SK-N-SH treated with all-trans-retinoic acid at 6 μM for 48 hours (cell line): Measurements from ENCODE around the gene MED29.

Experiments used
- ATAC-seq: fragments of 200-7000 bp; cut with Tn5 transposase; 3 replicates; pipeline ENCODE4 v1.9.1; 2020; ENCODE audit warnings: mild to moderate bottlenecking, moderate library complexity
- ARNTL ChIP-seq: fragments of 450-650 bp; formaldehyde crosslinking; IDR thresholded peaks from 2 replicates; pipeline ENCODE4 v1.5.0; 2020; ENCODE audit warnings: low read depth, mild to moderate bottlenecking, moderate library complexity, borderline replicate concordance
- BACH2 ChIP-seq: fragments of 250-450 bp; sonication (Bioruptor Pico); IDR thresholded peaks from 2 replicates; pipeline ENCODE4 v1.9.0; 2021; ENCODE audit warnings: mild to moderate bottlenecking, borderline replicate concordance
- CSDC2 ChIP-seq: fragments of 250-450 bp; sonication (Bioruptor Pico); IDR thresholded peaks from 2 replicates; pipeline ENCODE4 v1.5.0; 2020; ENCODE audit warnings: mild to moderate bottlenecking, moderate library complexity
- ESRRG ChIP-seq: fragments of 250-450 bp; sonication (Bioruptor Pico); IDR thresholded peaks from 2 replicates; pipeline ENCODE4 v1.6.1; 2021; ENCODE audit warnings: mild to moderate bottlenecking
- GLIS3 ChIP-seq: fragments of 250-450 bp; sonication (Bioruptor Pico); IDR thresholded peaks from 2 replicates; pipeline ENCODE4 v1.5.0; 2020; ENCODE audit warnings: mild to moderate bottlenecking, moderate library complexity
- ISL1 ChIP-seq: fragments of 250-450 bp; sonication (Bioruptor Pico); IDR thresholded peaks from 2 replicates; pipeline ENCODE4 v2.1.2; 2022; ENCODE audit warnings: mild to moderate bottlenecking, moderate library complexity
- OSR1 ChIP-seq: fragments of 250-450 bp; sonication (Bioruptor Pico); IDR thresholded peaks from 2 replicates; pipeline ENCODE4 v1.8.0; 2022; ENCODE audit warnings: moderate library complexity, mild to moderate bottlenecking, inconsistent platforms
- PPARA ChIP-seq: fragments of 250-450 bp; sonication (Bioruptor Pico); IDR thresholded peaks from 2 replicates; pipeline ENCODE4 v1.5.0; 2020; ENCODE audit warnings: mild to moderate bottlenecking, borderline replicate concordance
- RARB ChIP-seq: fragments of 250-450 bp; sonication (Bioruptor Pico); IDR thresholded peaks from 2 replicates; pipeline ENCODE4 v1.8.0; 2021; ENCODE audit warnings: mild to moderate bottlenecking, moderate library complexity
- SNAI2 ChIP-seq: fragments of 250-450 bp; sonication (Bioruptor Pico); IDR thresholded peaks from 2 replicates; pipeline ENCODE4 v1.5.0; 2020; ENCODE audit warnings: mild to moderate bottlenecking, moderate library complexity
- TCF4 ChIP-seq: fragments of 250-450 bp; sonication (Bioruptor Pico); IDR thresholded peaks from 2 replicates; pipeline ENCODE4 v1.8.0; 2021; ENCODE audit warnings: mild to moderate bottlenecking, moderate library complexity, borderline replicate concordance
- TOX ChIP-seq: fragments of 250-450 bp; sonication (Bioruptor Pico); IDR thresholded peaks from 2 replicates; pipeline ENCODE4 v1.8.0; 2021; ENCODE audit warnings: mild to moderate bottlenecking, moderate library complexity, borderline replicate concordance
- ZC3H10 ChIP-seq: fragments of 250-450 bp; sonication (Bioruptor Pico); IDR thresholded peaks from 2 replicates; pipeline ENCODE4 v1.5.1; 2021; ENCODE audit warnings: mild to moderate bottlenecking, moderate library complexity
- ZFP3 ChIP-seq: fragments of 250-450 bp; sonication (Bioruptor Pico); IDR thresholded peaks from 2 replicates; pipeline ENCODE4 v1.5.0; 2020; ENCODE audit warnings: mild to moderate bottlenecking, moderate library complexity
- ZFP30 ChIP-seq: fragments of 450-650 bp; formaldehyde crosslinking; IDR thresholded peaks from 2 replicates; pipeline ENCODE4 v1.5.0; 2022; ENCODE audit warnings: mild to moderate bottlenecking, moderate library complexity
- ZNF565 ChIP-seq: fragments of 450-650 bp; formaldehyde crosslinking; conservative IDR thresholded peaks from 2 replicates; pipeline ENCODE4 v1.5.0; 2020; ENCODE audit warnings: low read depth, mild to moderate bottlenecking, moderate library complexity
- ZNF70 ChIP-seq: fragments of 450-650 bp; formaldehyde crosslinking; IDR thresholded peaks from 2 replicates; pipeline ENCODE4 v1.5.0; 2020; ENCODE audit warnings: mild to moderate bottlenecking, moderate library complexity
- ZNF8 ChIP-seq: fragments of 450-650 bp; formaldehyde crosslinking; IDR thresholded peaks from 2 replicates; pipeline ENCODE4 v1.5.0; 2020; ENCODE audit warnings: mild to moderate bottlenecking, moderate library complexity
- TF ChIP-seq, protein P1 (sequence below): fragments of 250-450 bp; sonication (Bioruptor Pico); IDR thresholded peaks from 2 replicates; pipeline ENCODE4 v1.5.0; 2020; ENCODE audit warnings: mild to moderate bottlenecking, moderate library complexity
- TF ChIP-seq, protein P2 (sequence below): fragments of 250-450 bp; sonication (Bioruptor Pico); IDR thresholded peaks from 2 replicates; pipeline ENCODE4 v1.5.1; 2021; ENCODE audit warnings: mild to moderate bottlenecking, moderate library complexity
- TF ChIP-seq, protein P3 (sequence below): fragments of 250-450 bp; sonication (Bioruptor Pico); IDR thresholded peaks from 2 replicates; pipeline ENCODE4 v1.5.1; 2020; ENCODE audit warnings: low read depth, mild to moderate bottlenecking, moderate library complexity
- TF ChIP-seq, protein P4 (sequence below): fragments of 250-450 bp; sonication (Bioruptor Pico); IDR thresholded peaks from 2 replicates; pipeline ENCODE4 v1.8.0; 2020; ENCODE audit warnings: mild to moderate bottlenecking, moderate library complexity, borderline replicate concordance
- TF ChIP-seq, protein P5 (sequence below): fragments of 250-450 bp; sonication (Bioruptor Pico); IDR thresholded peaks from 2 replicates; pipeline ENCODE4 v1.8.0; 2021; ENCODE audit warnings: low read depth, mild to moderate bottlenecking, moderate library complexity, borderline replicate concordance

Gene MED29

DNA sequence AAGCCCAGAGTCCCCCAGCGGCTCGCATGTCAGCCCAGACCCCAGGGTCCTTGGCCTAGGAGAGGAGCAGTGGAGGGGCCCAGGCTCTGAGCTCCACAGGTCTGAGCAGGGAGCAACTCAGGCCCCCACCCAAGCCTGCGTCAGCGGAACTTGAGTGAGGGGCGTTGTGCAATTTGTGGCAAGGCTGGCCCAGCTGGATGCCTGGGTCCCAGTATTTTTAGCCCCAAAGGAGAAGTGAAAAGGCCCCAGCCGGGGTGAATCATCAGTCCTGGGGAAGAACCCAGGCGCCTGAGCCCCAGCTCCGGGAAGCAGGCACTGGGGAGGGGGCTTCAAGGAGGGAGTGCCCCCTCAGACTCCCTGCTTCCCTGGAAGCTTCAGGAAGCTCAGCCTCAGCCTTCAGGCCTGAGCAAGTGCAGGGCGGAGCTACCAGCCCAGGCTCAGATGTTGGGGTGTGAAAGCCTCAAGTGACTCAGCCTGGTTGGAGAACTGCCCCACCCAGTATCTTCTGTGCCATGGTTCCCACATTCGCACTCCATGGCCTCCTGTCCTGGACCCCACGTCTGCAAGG is 7.2 kb downstream of the MED29 start:
- TF ChIP-seq ZNF565 (CRISPR knock-in tag) (no peak), GLIS3 (CRISPR knock-in tag) (no peak), TCF4 (CRISPR knock-in tag) (no peak), ESRRG (CRISPR knock-in tag) (no peak), OSR1 (CRISPR knock-in tag) (no peak), CSDC2 (CRISPR knock-in tag) (no peak), ZNF8 (CRISPR knock-in tag) (no peak)
- no peak for ATAC-seq

DNA sequence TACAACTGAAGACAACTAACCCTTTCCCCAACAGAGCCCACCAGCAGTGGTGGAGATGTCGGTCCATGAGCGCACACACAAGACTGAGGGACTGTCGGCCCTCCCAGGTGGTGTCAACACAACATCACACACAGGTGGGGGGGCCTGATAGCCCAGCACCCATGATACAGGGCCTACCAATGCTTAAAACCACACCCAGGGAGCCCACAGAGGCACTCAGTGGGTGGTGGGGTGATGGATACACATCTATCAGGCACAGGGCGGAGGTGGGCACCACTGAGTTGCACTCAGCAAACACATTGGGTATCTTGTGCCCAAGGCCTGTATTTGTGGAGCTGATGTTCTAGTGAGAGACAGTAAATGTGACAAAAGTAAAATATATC is 8.5 kb downstream of the MED29 start:
- ATAC-seq, result no peak
- TF ChIP-seq ZNF70 (CRISPR knock-in tag) (no peak), OSR1 (CRISPR knock-in tag) (no peak), SNAI2 (CRISPR knock-in tag) (no peak), ZNF565 (CRISPR knock-in tag) (no peak), ISL1 (CRISPR knock-in tag) (no peak), ZFP30 (CRISPR knock-in tag) (no peak), ZFP3 (CRISPR knock-in tag) (no peak), ZC3H10 (CRISPR knock-in tag) (no peak), ZNF8 (CRISPR knock-in tag) (no peak), ARNTL (CRISPR knock-in tag) (no peak), BACH2 (CRISPR knock-in tag) (no peak), ESRRG (CRISPR knock-in tag) (no peak)
- TF ChIP-seq, protein P1, sequence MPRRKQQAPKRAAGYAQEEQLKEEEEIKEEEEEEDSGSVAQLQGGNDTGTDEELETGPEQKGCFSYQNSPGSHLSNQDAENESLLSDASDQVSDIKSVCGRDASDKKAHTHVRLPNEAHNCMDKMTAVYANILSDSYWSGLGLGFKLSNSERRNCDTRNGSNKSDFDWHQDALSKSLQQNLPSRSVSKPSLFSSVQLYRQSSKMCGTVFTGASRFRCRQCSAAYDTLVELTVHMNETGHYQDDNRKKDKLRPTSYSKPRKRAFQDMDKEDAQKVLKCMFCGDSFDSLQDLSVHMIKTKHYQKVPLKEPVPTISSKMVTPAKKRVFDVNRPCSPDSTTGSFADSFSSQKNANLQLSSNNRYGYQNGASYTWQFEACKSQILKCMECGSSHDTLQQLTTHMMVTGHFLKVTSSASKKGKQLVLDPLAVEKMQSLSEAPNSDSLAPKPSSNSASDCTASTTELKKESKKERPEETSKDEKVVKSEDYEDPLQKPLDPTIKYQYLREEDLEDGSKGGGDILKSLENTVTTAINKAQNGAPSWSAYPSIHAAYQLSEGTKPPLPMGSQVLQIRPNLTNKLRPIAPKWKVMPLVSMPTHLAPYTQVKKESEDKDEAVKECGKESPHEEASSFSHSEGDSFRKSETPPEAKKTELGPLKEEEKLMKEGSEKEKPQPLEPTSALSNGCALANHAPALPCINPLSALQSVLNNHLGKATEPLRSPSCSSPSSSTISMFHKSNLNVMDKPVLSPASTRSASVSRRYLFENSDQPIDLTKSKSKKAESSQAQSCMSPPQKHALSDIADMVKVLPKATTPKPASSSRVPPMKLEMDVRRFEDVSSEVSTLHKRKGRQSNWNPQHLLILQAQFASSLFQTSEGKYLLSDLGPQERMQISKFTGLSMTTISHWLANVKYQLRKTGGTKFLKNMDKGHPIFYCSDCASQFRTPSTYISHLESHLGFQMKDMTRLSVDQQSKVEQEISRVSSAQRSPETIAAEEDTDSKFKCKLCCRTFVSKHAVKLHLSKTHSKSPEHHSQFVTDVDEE, result no peak
- TF ChIP-seq, protein P2, sequence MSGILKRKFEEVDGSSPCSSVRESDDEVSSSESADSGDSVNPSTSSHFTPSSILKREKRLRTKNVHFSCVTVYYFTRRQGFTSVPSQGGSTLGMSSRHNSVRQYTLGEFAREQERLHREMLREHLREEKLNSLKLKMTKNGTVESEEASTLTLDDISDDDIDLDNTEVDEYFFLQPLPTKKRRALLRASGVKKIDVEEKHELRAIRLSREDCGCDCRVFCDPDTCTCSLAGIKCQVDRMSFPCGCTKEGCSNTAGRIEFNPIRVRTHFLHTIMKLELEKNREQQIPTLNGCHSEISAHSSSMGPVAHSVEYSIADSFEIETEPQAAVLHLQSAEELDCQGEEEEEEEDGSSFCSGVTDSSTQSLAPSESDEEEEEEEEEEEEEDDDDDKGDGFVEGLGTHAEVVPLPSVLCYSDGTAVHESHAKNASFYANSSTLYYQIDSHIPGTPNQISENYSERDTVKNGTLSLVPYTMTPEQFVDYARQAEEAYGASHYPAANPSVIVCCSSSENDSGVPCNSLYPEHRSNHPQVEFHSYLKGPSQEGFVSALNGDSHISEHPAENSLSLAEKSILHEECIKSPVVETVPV (CRISPR knock-in tag), result no peak
- TF ChIP-seq, protein P3, sequence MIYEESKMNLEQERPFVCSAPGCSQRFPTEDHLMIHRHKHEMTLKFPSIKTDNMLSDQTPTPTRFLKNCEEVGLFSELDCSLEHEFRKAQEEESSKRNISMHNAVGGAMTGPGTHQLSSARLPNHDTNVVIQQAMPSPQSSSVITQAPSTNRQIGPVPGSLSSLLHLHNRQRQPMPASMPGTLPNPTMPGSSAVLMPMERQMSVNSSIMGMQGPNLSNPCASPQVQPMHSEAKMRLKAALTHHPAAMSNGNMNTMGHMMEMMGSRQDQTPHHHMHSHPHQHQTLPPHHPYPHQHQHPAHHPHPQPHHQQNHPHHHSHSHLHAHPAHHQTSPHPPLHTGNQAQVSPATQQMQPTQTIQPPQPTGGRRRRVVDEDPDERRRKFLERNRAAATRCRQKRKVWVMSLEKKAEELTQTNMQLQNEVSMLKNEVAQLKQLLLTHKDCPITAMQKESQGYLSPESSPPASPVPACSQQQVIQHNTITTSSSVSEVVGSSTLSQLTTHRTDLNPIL (CRISPR knock-in tag), result no peak
- TF ChIP-seq, all 23 proteins: peak for 0

DNA sequence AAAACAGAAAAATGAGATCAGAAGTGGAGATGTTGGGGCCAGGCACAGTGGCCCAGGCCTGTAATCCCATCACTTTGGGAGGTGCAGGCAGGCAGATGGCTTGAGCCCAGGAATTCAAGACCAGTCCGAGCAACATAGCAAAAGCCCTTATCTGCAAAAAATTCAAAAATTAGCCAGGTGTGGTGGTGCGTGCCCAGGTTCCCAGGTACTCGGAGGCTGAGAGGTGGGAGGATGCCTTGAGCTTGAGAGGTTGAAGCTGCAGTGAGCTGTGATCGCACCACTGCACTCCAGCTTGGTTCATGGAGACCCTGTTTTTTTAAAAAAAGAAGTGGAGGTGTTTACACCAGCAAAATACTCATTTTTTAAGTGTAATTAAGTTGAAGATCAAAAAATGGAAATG is 8.9 kb downstream of the MED29 start:
- ATAC-seq, result no peak
- TF ChIP-seq TOX (no peak), BACH2 (CRISPR knock-in tag) (no peak), ESRRG (CRISPR knock-in tag) (no peak), RARB (CRISPR knock-in tag) (no peak), PPARA (CRISPR knock-in tag) (no peak), ZC3H10 (CRISPR knock-in tag) (no peak), ZNF70 (CRISPR knock-in tag) (no peak), ZFP30 (CRISPR knock-in tag) (no peak), OSR1 (CRISPR knock-in tag) (no peak), ARNTL (CRISPR knock-in tag) (no peak), GLIS3 (CRISPR knock-in tag) (no peak), ZFP3 (CRISPR knock-in tag) (no peak)
- TF ChIP-seq, protein P4, sequence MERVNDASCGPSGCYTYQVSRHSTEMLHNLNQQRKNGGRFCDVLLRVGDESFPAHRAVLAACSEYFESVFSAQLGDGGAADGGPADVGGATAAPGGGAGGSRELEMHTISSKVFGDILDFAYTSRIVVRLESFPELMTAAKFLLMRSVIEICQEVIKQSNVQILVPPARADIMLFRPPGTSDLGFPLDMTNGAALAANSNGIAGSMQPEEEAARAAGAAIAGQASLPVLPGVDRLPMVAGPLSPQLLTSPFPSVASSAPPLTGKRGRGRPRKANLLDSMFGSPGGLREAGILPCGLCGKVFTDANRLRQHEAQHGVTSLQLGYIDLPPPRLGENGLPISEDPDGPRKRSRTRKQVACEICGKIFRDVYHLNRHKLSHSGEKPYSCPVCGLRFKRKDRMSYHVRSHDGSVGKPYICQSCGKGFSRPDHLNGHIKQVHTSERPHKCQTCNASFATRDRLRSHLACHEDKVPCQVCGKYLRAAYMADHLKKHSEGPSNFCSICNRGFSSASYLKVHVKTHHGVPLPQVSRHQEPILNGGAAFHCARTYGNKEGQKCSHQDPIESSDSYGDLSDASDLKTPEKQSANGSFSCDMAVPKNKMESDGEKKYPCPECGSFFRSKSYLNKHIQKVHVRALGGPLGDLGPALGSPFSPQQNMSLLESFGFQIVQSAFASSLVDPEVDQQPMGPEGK (CRISPR knock-in tag), result no peak
- TF ChIP-seq, protein P2 (CRISPR knock-in tag), result no peak
- TF ChIP-seq, protein P3 (CRISPR knock-in tag), result no peak
- TF ChIP-seq, protein P5, sequence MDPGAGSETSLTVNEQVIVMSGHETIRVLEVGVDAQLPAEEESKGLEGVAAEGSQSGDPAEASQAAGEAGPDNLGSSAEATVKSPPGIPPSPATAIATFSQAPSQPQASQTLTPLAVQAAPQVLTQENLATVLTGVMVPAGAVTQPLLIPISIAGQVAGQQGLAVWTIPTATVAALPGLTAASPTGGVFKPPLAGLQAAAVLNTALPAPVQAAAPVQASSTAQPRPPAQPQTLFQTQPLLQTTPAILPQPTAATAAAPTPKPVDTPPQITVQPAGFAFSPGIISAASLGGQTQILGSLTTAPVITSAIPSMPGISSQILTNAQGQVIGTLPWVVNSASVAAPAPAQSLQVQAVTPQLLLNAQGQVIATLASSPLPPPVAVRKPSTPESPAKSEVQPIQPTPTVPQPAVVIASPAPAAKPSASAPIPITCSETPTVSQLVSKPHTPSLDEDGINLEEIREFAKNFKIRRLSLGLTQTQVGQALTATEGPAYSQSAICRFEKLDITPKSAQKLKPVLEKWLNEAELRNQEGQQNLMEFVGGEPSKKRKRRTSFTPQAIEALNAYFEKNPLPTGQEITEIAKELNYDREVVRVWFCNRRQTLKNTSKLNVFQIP (CRISPR knock-in tag), result no peak
